T-cell (primary cell): ENCODE results near the gene IRAK1. TPM values are rescaled to one million over a fixed set of nuclear protein-coding genes. Genes with fewer than 3 reads are reported as not detected.

Source experiments
- ATAC-seq, 4 experiments: fragments of 200-7000 bp in 3 of 4; fragments of 150-1000 bp in 1 of 4; cut with Tn5 transposase; replicated peaks in 1 of 4; 1 replicate in 3 of 4; 2 replicates in 1 of 4; pipeline ENCODE4 v1.10.0; 2021; ENCODE audit warnings: moderate library complexity in 3 of 4, mild to moderate bottlenecking in 2 of 4, moderate number of reproducible peaks in 1 of 4
- CTCF ChIA-PET, 2 donors: fragments of 300-600 bp; sonication (Branson Sonifier 250); formaldehyde crosslinking; loops; one replicate each; lab custom pipeline; 2022; ENCODE audit warnings: antibody characterized with exemption in 2 of 2; lab: Charles Lee
- POLR2A ChIA-PET, 2 donors: fragments of 300-600 bp; sonication (Branson Sonifier 250); formaldehyde crosslinking; loops; one replicate each; lab custom pipeline; 2022; ENCODE audit warnings: antibody characterized with exemption in 2 of 2; lab: Charles Lee
- DNase-seq, 35 experiments: peaks; one replicate each; pipeline versions ENCODE4 v3.0.0 to v3.0.0-alpha.2; 2013 to 2023
- H3K27ac ChIP-seq: one replicate; pipeline ENCODE4 v1.5.1; 2013; ENCODE audit warnings: low read length
- H3K27me3 ChIP-seq, 2 experiments: replicated peaks in 1 of 2; 1 replicate in 1 of 2; 2 replicates in 1 of 2; pipeline versions ENCODE4 v1.6.1 to v1.7.0; 2013; ENCODE audit warnings: low read length in 1 of 2, mixed read lengths in 1 of 2; ENCODE audit not compliant: control insufficient read depth in 2 of 2, insufficient read depth in 2 of 2; ENCODE audit errors: extremely low read depth in 1 of 2
- H3K36me3 ChIP-seq, 2 donors: 1 replicate in 1 of 2; 2 replicates in 1 of 2; pipeline versions ENCODE4 v1.6.1 to v1.7.0; 2013; ENCODE audit warnings: low read length in 1 of 2; ENCODE audit not compliant: control insufficient read depth in 2 of 2, insufficient read depth in 1 of 2; ENCODE audit errors: extremely low read depth in 1 of 2
- H3K4me1 ChIP-seq, 2 experiments: 1 replicate in 1 of 2; 2 replicates in 1 of 2; pipeline versions ENCODE4 v1.6.1 to v1.7.0; 2013; ENCODE audit warnings: low read length in 2 of 2, mixed read lengths in 1 of 2; ENCODE audit not compliant: insufficient read depth in 2 of 2, control insufficient read depth in 1 of 2; ENCODE audit errors: extremely low read depth in 1 of 2
- H3K4me3 ChIP-seq, 2 donors: 1 replicate in 1 of 2; 2 replicates in 1 of 2; pipeline versions ENCODE4 v1.5.1 to v1.7.0; 2013; ENCODE audit warnings: mild to moderate bottlenecking in 2 of 2, low read length in 1 of 2, moderate library complexity in 1 of 2; ENCODE audit not compliant: control insufficient read depth in 1 of 2; ENCODE audit errors: extremely low read depth in 1 of 2
- H3K9me3 ChIP-seq: 2 replicates; pipeline ENCODE4 v1.7.0; 2013
- H3K27ac Mint-ChIP-seq, 2 donors: one replicate each; pipeline ENCODE4 v1.8.0; 2020 to 2021; ENCODE audit warnings: mild to moderate bottlenecking in 2 of 2, mixed read lengths in 2 of 2
- H3K27me3 Mint-ChIP-seq, 2 donors: one replicate each; pipeline ENCODE4 v1.8.0; 2021 to 2022; ENCODE audit warnings: mixed read lengths in 2 of 2
- H3K36me3 Mint-ChIP-seq: one replicate; pipeline ENCODE4 v1.8.0; 2021; ENCODE audit warnings: mixed read lengths
- H3K4me1 Mint-ChIP-seq, 3 donors: one replicate each; pipeline ENCODE4 v1.8.0; 2020 to 2022; ENCODE audit warnings: mixed read lengths in 3 of 3, mild to moderate bottlenecking in 1 of 3
- H3K4me3 Mint-ChIP-seq, 3 donors: one replicate each; pipeline ENCODE4 v1.8.0; 2020 to 2022; ENCODE audit warnings: mild to moderate bottlenecking in 3 of 3, mixed read lengths in 3 of 3, moderate library complexity in 3 of 3
- H3K9me3 Mint-ChIP-seq, 3 donors: one replicate each; pipeline ENCODE4 v1.8.0; 2020 to 2022; ENCODE audit warnings: mixed read lengths in 3 of 3
- WGBS: methylation state at CpG from one replicate; pipeline ENCODE4 v1.1.5; 2013; ENCODE audit warnings: missing lambda C conversion rate; ENCODE audit not compliant: insufficient coverage; 5-methylcytosine and 5-hydroxymethylcytosine counted together
- total RNA-seq, 35 experiments: library from RNA in 6 of 35; stranded (reverse) in 6 of 35; fragments of 120-200 nt in 1 of 35; gene quantifications; one replicate each; pipeline versions ENCODE4 v1.2.1 to v1.2.4 and lab custom pipeline; 2013 to 2026

The IRAK1 gene
- total RNA-seq, 5 donors from 2014 or later (not counting 1 experiment from before 2014, with no cell fraction given) = 66.5 to 102 (median 85.0) TPM

- H3K9me3 ChIP-seq = no peaks in the 10 kb centered on the region
- ATAC-seq (no peak), DNase-seq (no peak)
- no peaks in the 10 kb centered on the region for H3K36me3 ChIP-seq
- ChIA-PET POLR2A (no interaction called here), CTCF (no interaction called here)
- H3K4me1 Mint-ChIP-seq = peaks cover 12 to 22% (median 19%) of the 10 kb centered on the region in 3 donors
- H3K27me3 ChIP-seq = no peaks in the 10 kb centered on the region
- H3K4me3 Mint-ChIP-seq = no peak overlapping the region
- H3K27me3 Mint-ChIP-seq = peaks cover 0 to 12% of the 10 kb centered on the region in 2 donors
- no peaks in the 10 kb centered on the region for H3K36me3 Mint-ChIP-seq
- peaks cover 0 to 15% of the 10 kb centered on the region in 2 experiments for H3K4me1 ChIP-seq
- no peak overlapping the region for H3K27ac Mint-ChIP-seq
- no peaks in the 10 kb centered on the region for H3K9me3 Mint-ChIP-seq
- WGBS = 91% methylated on average over 7 of the region's 12 CpGs
- H3K27ac ChIP-seq = no peak overlapping the region
- no peak overlapping the region for H3K4me3 ChIP-seq
Measured at GRCh38 chrX:153993079-153993478, 26.6 kb downstream of the IRAK1 start.

GRCh38 chrX:153992180-153992579 lies 27.5 kb downstream of the IRAK1 start:
- no peak for ATAC-seq
- ChIA-PET CTCF (interaction anchor here (0.6 kb wide), 3 partner anchors 11 to 322 kb away, joined by 3 to 5 read pairs (median 4); no protein-coding TSS in a partner anchor), POLR2A (no interaction called here)
- H3K36me3 Mint-ChIP-seq = no peaks in the 10 kb centered on the region
- H3K4me1 ChIP-seq = peaks cover 0 to 17% of the 10 kb centered on the region in 2 experiments
- H3K4me3 ChIP-seq = no peak overlapping the region
- H3K9me3 ChIP-seq = no peaks in the 10 kb centered on the region
- no peak overlapping the region for H3K27ac ChIP-seq
- no peak overlapping the region for H3K4me3 Mint-ChIP-seq
- H3K4me1 Mint-ChIP-seq = peaks cover 13 to 23% (median 19%) of the 10 kb centered on the region in 3 donors
- H3K27me3 ChIP-seq = no peaks in the 10 kb centered on the region
- H3K9me3 Mint-ChIP-seq = no peaks in the 10 kb centered on the region
- WGBS = 100% methylated on average over 5 of the region's 8 CpGs
- no peaks in the 10 kb centered on the region for H3K36me3 ChIP-seq
- H3K27me3 Mint-ChIP-seq = peaks cover 0 to 12% of the 10 kb centered on the region in 2 donors
- no peak overlapping the region for H3K27ac Mint-ChIP-seq
- no peak for DNase-seq

GRCh38 chrX:153991013-153991580 lies 28.6 kb downstream of the IRAK1 start:
- Mint-ChIP-seq H3K27me3 (peaks cover 0 to 12% of the 10 kb centered on the region in 2 donors), H3K27ac (peak overlapping the region in 1 of 2 donors; percentile 78), H3K36me3 (no peaks in the 10 kb centered on the region), H3K4me1 (peaks cover 14 to 26% (median 19%) of the 10 kb centered on the region in 3 donors), H3K4me3 (peak overlapping the region in 1 of 3 donors; percentile 13), H3K9me3 (no peaks in the 10 kb centered on the region)
- Histone ChIP-seq H3K27ac (no peak overlapping the region), H3K4me1 (peaks cover 0 to 28% of the 10 kb centered on the region in 2 experiments), H3K27me3 (no peaks in the 10 kb centered on the region), H3K36me3 (no peaks in the 10 kb centered on the region), H3K9me3 (no peaks in the 10 kb centered on the region), H3K4me3 (no peak overlapping the region)
- no CpG with 5 or more reads among the region's 3 CpGs for WGBS
- CTCF ChIA-PET = no interaction called here
- ATAC-seq = no peak
- POLR2A ChIA-PET = interaction anchor here in 1 of 2 donors (0.6 kb wide), 1 partner anchor 55 kb away, joined by 8 read pairs; no protein-coding TSS in a partner anchor
- no peak for DNase-seq

GRCh38 chrX:153989973-153990655 lies 29.6 kb downstream of the IRAK1 start:
- Mint-ChIP-seq H3K4me1 (peaks cover 19 to 31% (median 19%) of the 10 kb centered on the region in 3 donors), H3K9me3 (no peaks in the 10 kb centered on the region), H3K36me3 (no peaks in the 10 kb centered on the region), H3K27me3 (peaks cover 0 to 12% of the 10 kb centered on the region in 2 donors), H3K4me3 (peak overlapping the region; percentile 36 to 65 (median 64)), H3K27ac (peak overlapping the region; percentile 89 to 91)
- Histone ChIP-seq H3K4me1 (peaks cover 0 to 37% of the 10 kb centered on the region in 2 experiments), H3K27ac (peak overlapping the region; percentile 34), H3K36me3 (no peaks in the 10 kb centered on the region), H3K27me3 (no peaks in the 10 kb centered on the region), H3K9me3 (no peaks in the 10 kb centered on the region), H3K4me3 (no peak overlapping the region)
- DNase-seq (peak in 3 of 35 experiments; percentile 31 to 50 (median 39)), ATAC-seq (peak; percentile 24 to 55 (median 38))
- WGBS = 45% methylated on average over 4 of the region's 14 CpGs
- ChIA-PET POLR2A (no interaction called here), CTCF (interaction anchor here in 1 of 2 donors (0.9 kb wide), 1 partner anchor 12 kb away, joined by 3 read pairs; no protein-coding TSS in a partner anchor)

GRCh38 chrX:153988493-153988892 lies 31.2 kb downstream of the IRAK1 start:
- WGBS = 100% methylated on average over 6 of the region's 12 CpGs
- DNase-seq = no peak
- Mint-ChIP-seq H3K4me1 (peaks cover 28 to 46% (median 33%) of the 10 kb centered on the region in 3 donors), H3K27me3 (peaks cover 0 to 15% of the 10 kb centered on the region in 2 donors), H3K9me3 (no peaks in the 10 kb centered on the region), H3K36me3 (no peaks in the 10 kb centered on the region), H3K4me3 (no peak overlapping the region), H3K27ac (no peak overlapping the region)
- POLR2A ChIA-PET = no interaction called here
- Histone ChIP-seq H3K27me3 (no peaks in the 10 kb centered on the region), H3K4me3 (no peak overlapping the region), H3K27ac (no peak overlapping the region), H3K9me3 (no peaks in the 10 kb centered on the region), H3K36me3 (no peaks in the 10 kb centered on the region), H3K4me1 (peaks cover 0 to 53% of the 10 kb centered on the region in 2 experiments)
- ATAC-seq = no peak
- CTCF ChIA-PET = no interaction called here

GRCh38 chrX:153984351-153985178 lies 35.1 kb downstream of the IRAK1 start:
- Mint-ChIP-seq H3K4me3 (peak overlapping the region; percentile 61 to 76 (median 76)), H3K9me3 (no peaks in the 10 kb centered on the region), H3K27me3 (peaks cover 0 to 10% of the 10 kb centered on the region in 2 donors), H3K27ac (peak overlapping the region; percentile 95 to 98), H3K36me3 (no peaks in the 10 kb centered on the region), H3K4me1 (peaks cover 38 to 63% (median 52%) of the 10 kb centered on the region in 3 donors)
- H3K27ac ChIP-seq = peak overlapping the region; percentile 93
- 63% methylated on average over 3 of the region's 20 CpGs for WGBS
- DNase-seq (peak in 13 of 35 experiments; percentile 3 to 73 (median 33)), ATAC-seq (peak; percentile 17 to 60 (median 32))
- H3K4me1 ChIP-seq = peaks cover 17 to 77% of the 10 kb centered on the region in 2 experiments
- H3K36me3 ChIP-seq = no peaks in the 10 kb centered on the region
- ChIA-PET CTCF (interaction anchor here in 1 of 2 donors (0.6 kb wide), 1 partner anchor 103 kb away, joined by 3 read pairs; no protein-coding TSS in a partner anchor), POLR2A (interaction anchor here in 1 of 2 donors (0.5 kb wide), 1 partner anchor 386 kb away, joined by 21 read pairs; no protein-coding TSS in a partner anchor)
- no peaks in the 10 kb centered on the region for H3K9me3 ChIP-seq
- H3K27me3 ChIP-seq = no peaks in the 10 kb centered on the region
- H3K4me3 ChIP-seq = no peak overlapping the region
